IMR-90 (cell line): Measurements from ENCODE around the gene MYO1A. TPM values are rescaled to one million over a fixed set of nuclear protein-coding genes. Genes with fewer than 3 reads are reported as not detected.

Experiments
- ATAC-seq: fragments of 200-7000 bp; cut with Tn5 transposase; 2 replicates; pipeline ENCODE4 v1.9.1; 2020; ENCODE audit warnings: low read depth, mild to moderate bottlenecking, moderate library complexity
- BruUV-seq: library from RNA; stranded (reverse); fragments of 400-500 nt; replicated peaks from 2 replicates; lab custom pipeline; 2021; lab: Mats Ljungman, UMichigan
- CTCF ChIA-PET: fragments of 300-600 bp; formaldehyde crosslinking; extraction: SDS; loops from one replicate; lab custom pipeline; 2021; ENCODE audit warnings: antibody characterized with exemption; lab: Yijun Ruan, JAX
- POLR2A ChIA-PET: fragments of 300-600 bp; sonication (Branson Sonifier 250); formaldehyde crosslinking; loops from one replicate; lab custom pipeline; 2022; ENCODE audit warnings: antibody characterized with exemption; ENCODE audit not compliant: unreplicated experiment; lab: Charles Lee
- DNase-seq: peaks from one replicate; pipeline ENCODE4 v3.0.0; 2013
- H2AFZ ChIP-seq: replicated peaks from 2 replicates; pipeline ENCODE3; 2013; ENCODE audit warnings: low read length, mild to moderate bottlenecking; ENCODE audit not compliant: poor library complexity
- H2AK5ac ChIP-seq: 2 replicates; pipeline ENCODE4 v1.6.1; 2013; ENCODE audit warnings: low read depth, low read length, inconsistent platforms
- H2AK9ac ChIP-seq: replicated peaks from 2 replicates; pipeline ENCODE3; 2013; ENCODE audit warnings: mild to moderate bottlenecking, low read depth, low read length, moderate library complexity; ENCODE audit not compliant: poor library complexity
- H2BK120ac ChIP-seq: 2 replicates; pipeline ENCODE4 v1.6.1; 2013; ENCODE audit warnings: low read depth, low read length, inconsistent platforms
- H2BK15ac ChIP-seq: 3 replicates; pipeline ENCODE4 v1.6.1; 2013; ENCODE audit warnings: low read depth, low read length, inconsistent platforms
- H2BK20ac ChIP-seq: 2 replicates; pipeline ENCODE4 v1.6.1; 2013; ENCODE audit warnings: low read depth, mild to moderate bottlenecking, inconsistent platforms, low read length, moderate library complexity
- H2BK5ac ChIP-seq: 2 replicates; pipeline ENCODE4 v1.6.1; 2013; ENCODE audit warnings: mild to moderate bottlenecking, low read depth, low read length, inconsistent platforms; ENCODE audit not compliant: poor library complexity, severe bottlenecking
- H3K14ac ChIP-seq: replicated peaks from 2 replicates; pipeline ENCODE4 v1.6.1; 2013; ENCODE audit warnings: low read depth, low read length, inconsistent platforms
- H3K18ac ChIP-seq: 2 replicates; pipeline ENCODE4 v1.6.1; 2013; ENCODE audit warnings: low read depth, low read length, control low read depth
- H3K23ac ChIP-seq: 2 replicates; pipeline ENCODE4 v1.6.1; 2013; ENCODE audit warnings: low read depth, low read length, inconsistent platforms
- H3K27ac ChIP-seq: 2 replicates; pipeline ENCODE4 v1.5.1; 2013; ENCODE audit warnings: mild to moderate bottlenecking, control low read depth, low read length; ENCODE audit not compliant: insufficient read depth
- H3K27me3 ChIP-seq: 2 replicates; pipeline ENCODE4 v1.6.1; 2013; ENCODE audit warnings: low read length; ENCODE audit not compliant: control insufficient read depth, insufficient read depth
- H3K36me3 ChIP-seq: 2 replicates; pipeline ENCODE4 v1.6.1; 2013; ENCODE audit warnings: low read length, mixed read lengths; ENCODE audit not compliant: control insufficient read depth, insufficient read depth
- H3K4ac ChIP-seq: 2 replicates; pipeline ENCODE4 v1.6.1; 2013; ENCODE audit warnings: low read depth, low read length, inconsistent platforms
- H3K4me1 ChIP-seq: 2 replicates; pipeline ENCODE4 v1.6.1; 2013; ENCODE audit warnings: low read length, mixed read lengths; ENCODE audit not compliant: control insufficient read depth, insufficient read depth
- H3K4me2 ChIP-seq: 2 replicates; pipeline ENCODE4 v1.6.1; 2013; ENCODE audit warnings: low read depth, mild to moderate bottlenecking, control low read depth, low read length, moderate library complexity
- H3K4me3 ChIP-seq: 2 replicates; pipeline ENCODE4 v1.5.1; 2013; ENCODE audit warnings: low read depth, mild to moderate bottlenecking, control low read depth, low read length, moderate library complexity; ENCODE audit not compliant: insufficient read depth
- H3K56ac ChIP-seq: 2 replicates; pipeline ENCODE4 v1.6.1; 2013; ENCODE audit warnings: low read length, inconsistent platforms; ENCODE audit not compliant: insufficient read depth; ENCODE audit errors: extremely low read depth
- H3K79me1 ChIP-seq, 2 experiments: 2 replicates each; pipeline ENCODE4 v1.6.1; 2013; ENCODE audit warnings: low read length in 2 of 2, inconsistent platforms in 1 of 2, low read depth in 1 of 2
- H3K9ac ChIP-seq: 2 replicates; pipeline ENCODE4 v1.6.1; 2013; ENCODE audit warnings: low read depth, low read length, control low read depth
- H3K9me1 ChIP-seq: 2 replicates; pipeline ENCODE4 v1.6.1; 2013; ENCODE audit warnings: low read length, inconsistent platforms; ENCODE audit not compliant: insufficient read depth
- H3K9me3 ChIP-seq: 2 replicates; pipeline ENCODE4 v1.6.1; 2013; ENCODE audit warnings: low read length; ENCODE audit not compliant: control insufficient read depth, insufficient read depth
- H4K20me1 ChIP-seq: 2 replicates; pipeline ENCODE4 v1.6.1; 2013; ENCODE audit warnings: low read length, inconsistent platforms; ENCODE audit not compliant: insufficient read depth
- H4K5ac ChIP-seq: 2 replicates; pipeline ENCODE4 v1.6.1; 2013; ENCODE audit warnings: mild to moderate bottlenecking, low read depth, low read length, control low read depth
- H4K8ac ChIP-seq, 2 experiments: 2 replicates each; pipeline ENCODE4 v1.6.1; 2013; ENCODE audit warnings: low read depth in 2 of 2, low read length in 2 of 2, control low read depth in 1 of 2, inconsistent platforms in 1 of 2
- H4K91ac ChIP-seq: 2 replicates; pipeline ENCODE4 v1.6.1; 2013; ENCODE audit warnings: low read depth, low read length, inconsistent platforms; ENCODE audit not compliant: insufficient read depth
- CTCF ChIP-seq: conservative IDR thresholded peaks from 2 replicates; pipeline ENCODE4 v1.5.1; 2012; ENCODE audit warnings: mild to moderate bottlenecking, low read depth, low read length, improper control_type of control experiment
- ELK1 ChIP-seq: fragments of 150-350 bp; IDR thresholded peaks from 2 replicates; pipeline ENCODE4 v1.6.1; 2016; ENCODE audit warnings: low read depth, mild to moderate bottlenecking, low read length, moderate library complexity, borderline replicate concordance
- MAZ ChIP-seq: IDR thresholded peaks from 2 replicates; pipeline ENCODE4 v1.6.1; 2012; ENCODE audit warnings: low read depth, mild to moderate bottlenecking, low read length, improper control_type of control experiment, moderate library complexity, borderline replicate concordance
- MXI1 ChIP-seq: IDR thresholded peaks from 2 replicates; pipeline ENCODE4 v1.6.1; 2012; ENCODE audit warnings: low read depth, mild to moderate bottlenecking, low read length, moderate library complexity, borderline replicate concordance
- POLR2A ChIP-seq: IDR thresholded peaks from 2 replicates; pipeline ENCODE4 v1.6.1; 2012; ENCODE audit warnings: mild to moderate bottlenecking, low read depth, low read length
- RAD21 ChIP-seq: IDR thresholded peaks from 2 replicates; pipeline ENCODE4 v1.6.1; 2012; ENCODE audit warnings: low read length, improper control_type of control experiment
- RCOR1 ChIP-seq: IDR thresholded peaks from 2 replicates; pipeline ENCODE4 v1.6.1; 2012; ENCODE audit warnings: mild to moderate bottlenecking, low read length, improper control_type of control experiment; ENCODE audit not compliant: insufficient replicate concordance
- RFX5 ChIP-seq: IDR thresholded peaks from 2 replicates; pipeline ENCODE4 v1.8.0; 2012; ENCODE audit warnings: low read depth, mild to moderate bottlenecking, low read length, moderate library complexity
- SMC3 ChIP-seq: fragments of 150-350 bp; IDR thresholded peaks from 2 replicates; pipeline ENCODE4 v1.6.1; 2016; ENCODE audit warnings: low read depth, mild to moderate bottlenecking, antibody characterized with exemption, low read length, moderate library complexity
- WGBS, 2 experiments: methylation state at CpG; one replicate each; pipeline versions ENCODE4 v1.1.5 to v1.1.7; 2013; ENCODE audit warnings: missing lambda C conversion rate in 2 of 2; ENCODE audit not compliant: insufficient read length in 1 of 2; ENCODE audit errors: extremely low coverage in 2 of 2; 5-methylcytosine and 5-hydroxymethylcytosine counted together
- dilution Hi-C: fragments of 300-500 bp; cut with HindIII; formaldehyde crosslinking; loops from one replicate; pipeline ENCODE4 v1.14.3; 2018; ENCODE audit warnings: low sequenced_read_pairs; ENCODE audit not compliant: unreplicated experiment
- in situ Hi-C: fragments of 300-500 bp; cut with MboI; formaldehyde crosslinking; loops from 3 replicates; pipeline ENCODE4 v1.14.3; 2019; ENCODE audit warnings: low sequenced_read_pairs, inconsistent platforms, mixed read lengths
- intact Hi-C: fragments of 100-400 bp; cut with micrococcal nuclease; formaldehyde crosslinking; loops from 2 replicates; pipeline ENCODE4 v1.10.0; 2022
- polyA plus RNA-seq, 3 experiments: library from polyadenylated mRNA; depleted of rRNA; stranded (reverse); fragments of >200 nt; gene quantifications; 2 replicates each; pipeline ENCODE4 v1.2.3, GENCODE V29; 2012; ENCODE audit warnings: low replicate concordance in 1 of 3
- total RNA-seq: library from RNA; depleted of rRNA; stranded (reverse); fragments of >200 nt; gene quantifications from 2 replicates; pipeline ENCODE4 v1.2.3, GENCODE V29; 2012

Gene MYO1A
- total and polyA plus RNA-seq, 2 of the 4 experiments (the other 2 are of a cell fraction), result under 0.01 TPM; not detected in 1

DNA sequence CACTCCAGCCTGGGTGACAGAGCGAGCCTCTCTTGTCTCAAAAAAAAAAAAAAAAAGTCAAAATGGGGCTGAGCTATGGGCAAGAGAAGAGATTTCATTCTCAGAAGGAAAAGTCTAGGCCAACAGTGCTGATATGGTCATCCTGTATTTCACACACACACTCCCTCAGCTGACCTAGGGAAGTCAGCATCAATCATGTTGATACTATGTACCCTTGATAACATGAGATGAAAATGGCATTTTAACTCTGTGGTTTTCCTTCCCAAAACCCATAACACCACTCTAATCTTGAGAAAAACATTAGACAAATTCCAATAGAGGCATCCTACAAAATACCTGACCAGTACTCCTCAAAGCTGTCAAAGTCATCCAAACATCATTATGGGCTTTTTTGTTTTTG is 30.9 kb upstream of the MYO1A start:
- in situ Hi-C loops (no loop called here), intact Hi-C loops (no loop called here), dilution Hi-C loops (no loop called here)
- Histone ChIP-seq H3K79me1 (peaks cover 5 to 31% of the 10 kb centered on the region in 2 experiments; a peak in 3 of 4 replicates), H2BK5ac (no peak overlapping the region), H4K20me1 (no peaks in the 10 kb centered on the region), H2AK9ac (no peak overlapping the region), H3K23ac (no peak overlapping the region), H3K9ac (no peak overlapping the region), H3K56ac (no peak overlapping the region), H2AK5ac (no peak overlapping the region), H3K9me3 (no peaks in the 10 kb centered on the region), H4K91ac (no peak overlapping the region), H3K18ac (no peak overlapping the region), H3K4ac (no peak overlapping the region), H3K27me3 (no peaks in the 10 kb centered on the region), H4K8ac (no peak overlapping the region), H3K9me1 (peaks cover 7% of the 10 kb centered on the region), H2AFZ (no peak overlapping the region), H3K36me3 (no peaks in the 10 kb centered on the region; the same call in 1 of the 2 replicates), H2BK15ac (no peak overlapping the region), H3K4me3 (no peak overlapping the region), H3K4me1 (peaks cover 7% of the 10 kb centered on the region), H3K14ac (no peak overlapping the region), H2BK20ac (no peak overlapping the region), H3K4me2 (no peak overlapping the region), H3K27ac (no peak overlapping the region), H4K5ac (no peak overlapping the region), H2BK120ac (no peak overlapping the region)
- CTCF ChIA-PET, result no interaction called here
- WGBS, 2 experiments, result no CpG with 5 or more reads among the region's 1 CpG
- no TSS peak for BruUV-seq
- ATAC-seq (no peak), DNase-seq (no peak)
- TF ChIP-seq RFX5 (no peak), CTCF (no peak), RCOR1 (no peak), ELK1 (no peak), MXI1 (no peak), MAZ (no peak), SMC3 (no peak), POLR2A (no peak), RAD21 (no peak)
- POLR2A ChIA-PET, result no interaction called here
